H1 (cell line): ENCODE data around the gene OMP. TPM values are rescaled to one million over a fixed set of nuclear protein-coding genes. Genes with fewer than 3 reads are reported as not detected.

Experiments
- CTCF ChIA-PET: fragments of 300-600 bp; sonication (Branson Sonifier 250); formaldehyde crosslinking; loops from one replicate; lab custom pipeline; 2021; ENCODE audit not compliant: partially characterized antibody; lab: Charles Lee
- POLR2A ChIA-PET: fragments of 300-600 bp; sonication (Branson Sonifier 250); formaldehyde crosslinking; loops from one replicate; lab custom pipeline; 2021; ENCODE audit warnings: inconsistent platforms; ENCODE audit not compliant: partially characterized antibody; lab: Charles Lee
- DNase-seq, 2 experiments: peaks; one replicate each; pipeline versions ENCODE4 v3.0.0 to v3.0.0-alpha.2; 2010 to 2022; ENCODE audit warnings: low spot score in 2 of 2, low read depth in 1 of 2, mixed read lengths in 1 of 2
- FAIRE-seq: peaks from 2 replicates; lab custom pipeline; 2011; peaks lifted over from hg19 to GRCh38; lab: Jason Lieb, UNC
- H2AFZ ChIP-seq: 2 replicates; pipeline ENCODE4 v1.8.1; 2012; ENCODE audit warnings: low read length, inconsistent platforms
- H2AK5ac ChIP-seq: 2 replicates; pipeline ENCODE4 v1.6.1; 2013; ENCODE audit warnings: low read depth, low read length
- H2BK120ac ChIP-seq: replicated peaks from 2 replicates; pipeline ENCODE3; 2013; ENCODE audit warnings: low read depth, low read length, inconsistent platforms
- H2BK12ac ChIP-seq: 2 replicates; pipeline ENCODE4 v1.6.1; 2013; ENCODE audit warnings: low read depth, low read length
- H2BK15ac ChIP-seq: 2 replicates; pipeline ENCODE4 v1.6.1; 2013; ENCODE audit warnings: low read length
- H2BK20ac ChIP-seq: 2 replicates; pipeline ENCODE4 v1.6.1; 2013; ENCODE audit warnings: low read length
- H2BK5ac ChIP-seq: 2 replicates; pipeline ENCODE4 v1.6.1; 2013; ENCODE audit warnings: low read depth, low read length
- H3K14ac ChIP-seq: 2 replicates; pipeline ENCODE4 v1.6.1; 2013; ENCODE audit warnings: inconsistent platforms; ENCODE audit not compliant: insufficient read length
- H3K18ac ChIP-seq: 2 replicates; pipeline ENCODE4 v1.6.1; 2013; ENCODE audit warnings: low read length; ENCODE audit errors: extremely low read depth
- H3K23ac ChIP-seq: 2 replicates; pipeline ENCODE4 v1.6.1; 2013; ENCODE audit warnings: inconsistent platforms; ENCODE audit not compliant: insufficient read length
- H3K23me2 ChIP-seq: 2 replicates; pipeline ENCODE4 v1.6.1; 2013; ENCODE audit warnings: low read depth, low read length
- H3K27ac ChIP-seq: 2 replicates; pipeline ENCODE4 v1.6.1; 2011; ENCODE audit warnings: low read depth, low read length, inconsistent platforms
- H3K27me3 ChIP-seq, 4 experiments: replicated peaks in 1 of 4; 1 replicate in 1 of 4; 2 replicates in 3 of 4; pipeline versions ENCODE4 v1.6.1 to v1.8.1; 2011 to 2013; ENCODE audit warnings: low read length in 3 of 4, mild to moderate bottlenecking in 3 of 4, inconsistent platforms in 2 of 4, mixed read lengths in 2 of 4, moderate library complexity in 1 of 4; ENCODE audit not compliant: control insufficient read depth in 3 of 4, insufficient read depth in 3 of 4; ENCODE audit errors: extremely low read depth in 1 of 4
- H3K36me3 ChIP-seq, 4 experiments: 2 replicates each; pipeline versions ENCODE4 v1.6.1 to v1.8.1; 2011 to 2013; ENCODE audit warnings: mild to moderate bottlenecking in 4 of 4, low read length in 3 of 4, moderate library complexity in 2 of 4, control low read depth in 1 of 4, inconsistent platforms in 1 of 4; ENCODE audit not compliant: insufficient read depth in 4 of 4, control insufficient read depth in 2 of 4
- H3K4ac ChIP-seq: replicated peaks from 2 replicates; pipeline ENCODE3; 2013; ENCODE audit warnings: low read length, low read depth, mixed read lengths, inconsistent platforms; ENCODE audit not compliant: insufficient read length
- H3K4me1 ChIP-seq, 4 experiments: replicated peaks in 1 of 4; 1 replicate in 1 of 4; 2 replicates in 3 of 4; pipeline versions ENCODE4 v1.6.1 to v1.8.1; 2011 to 2013; ENCODE audit warnings: low read length in 3 of 4, inconsistent platforms in 2 of 4, mixed read lengths in 1 of 4; ENCODE audit not compliant: insufficient read depth in 4 of 4, control insufficient read depth in 3 of 4
- H3K4me2 ChIP-seq, 2 experiments: 2 replicates each; pipeline versions ENCODE4 v1.6.1 to v1.8.1; 2011 to 2013; ENCODE audit warnings: low read depth in 2 of 2, low read length in 2 of 2, control low read depth in 1 of 2, inconsistent platforms in 1 of 2, mild to moderate bottlenecking in 1 of 2; ENCODE audit not compliant: insufficient read depth in 1 of 2
- H3K4me3 ChIP-seq, 4 experiments: fragments of 200-600, 300-600 bp in 1 of 4; sonication (generic), shearing (Covaris generic), sonication (Bioruptor Twin) in 1 of 4; 2 replicates each; pipeline versions ENCODE4 v1.5.1 to v1.8.1; 2011 to 2016; ENCODE audit warnings: low read length in 4 of 4, low read depth in 3 of 4, control low read depth in 2 of 4, inconsistent platforms in 2 of 4, mild to moderate bottlenecking in 2 of 4, mixed read lengths in 1 of 4, moderate library complexity in 1 of 4; ENCODE audit not compliant: insufficient read depth in 2 of 4; ENCODE audit errors: extremely low read depth in 1 of 4
- H3K56ac ChIP-seq: replicated peaks from 2 replicates; pipeline ENCODE3; 2013; ENCODE audit warnings: low read depth, mild to moderate bottlenecking, mixed read lengths, low read length, inconsistent platforms; ENCODE audit not compliant: insufficient read length
- H3K79me1 ChIP-seq: 2 replicates; pipeline ENCODE4 v1.6.1; 2013; ENCODE audit warnings: low read depth, low read length, control low read depth
- H3K79me2 ChIP-seq, 2 experiments: 2 replicates each; pipeline versions ENCODE4 v1.6.1 to v1.8.1; 2012 to 2013; ENCODE audit warnings: low read length in 2 of 2, mild to moderate bottlenecking in 2 of 2, inconsistent platforms in 1 of 2; ENCODE audit not compliant: insufficient read depth in 2 of 2, control insufficient read depth in 1 of 2
- H3K9ac ChIP-seq, 4 experiments: replicated peaks in 1 of 4; 1 replicate in 1 of 4; 2 replicates in 3 of 4; pipeline versions ENCODE4 v1.6.1 to v1.8.1; 2011 to 2013; ENCODE audit warnings: low read depth in 3 of 4, low read length in 3 of 4, control low read depth in 2 of 4, mild to moderate bottlenecking in 2 of 4, moderate library complexity in 2 of 4, inconsistent platforms in 1 of 4; ENCODE audit errors: extremely low read depth in 1 of 4
- H3K9me3 ChIP-seq, 2 experiments: 2 replicates each; pipeline versions ENCODE4 v1.6.1 to v1.8.1; 2012 to 2013; ENCODE audit warnings: mild to moderate bottlenecking in 2 of 2, moderate library complexity in 2 of 2, control low read depth in 1 of 2, inconsistent platforms in 1 of 2, low read depth in 1 of 2, low read length in 1 of 2, mixed read lengths in 1 of 2; ENCODE audit not compliant: insufficient read depth in 2 of 2
- H4K20me1 ChIP-seq, 2 experiments: replicated peaks in 1 of 2; 2 replicates each; pipeline versions ENCODE3 to v1.8.1; 2011 to 2013; ENCODE audit warnings: inconsistent platforms in 2 of 2, low read length in 2 of 2, mild to moderate bottlenecking in 1 of 2; ENCODE audit not compliant: insufficient read depth in 2 of 2, control insufficient read depth in 1 of 2
- H4K5ac ChIP-seq: 2 replicates; pipeline ENCODE4 v1.6.1; 2013; ENCODE audit warnings: low read length, low read depth, mixed read lengths, inconsistent platforms; ENCODE audit not compliant: insufficient read length
- H4K8ac ChIP-seq: 2 replicates; pipeline ENCODE4 v1.8.0; 2013; ENCODE audit warnings: mild to moderate bottlenecking, moderate library complexity, low read length, inconsistent platforms; ENCODE audit not compliant: insufficient read depth; ENCODE audit errors: extremely low read depth
- H4K91ac ChIP-seq: replicated peaks from 2 replicates; pipeline ENCODE3; 2013; ENCODE audit warnings: low read length, mixed read lengths, inconsistent platforms; ENCODE audit not compliant: insufficient read length
- CBX8 ChIP-seq: fragments of 300-800, 300-1000 bp; sonication (generic); IDR thresholded peaks from 2 replicates; pipeline ENCODE4 v1.7.1; 2016; ENCODE audit warnings: low read depth, low read length, borderline replicate concordance
- CHD2 ChIP-seq: IDR thresholded peaks from 2 replicates; pipeline ENCODE4 v1.6.1; 2012; ENCODE audit warnings: low read length, improper control_type of control experiment
- CTBP2 ChIP-seq: IDR thresholded peaks from 2 replicates; pipeline ENCODE4 v1.7.0; 2011; ENCODE audit warnings: borderline replicate concordance, mild to moderate bottlenecking, moderate library complexity, mixed read lengths, low read length; ENCODE audit not compliant: insufficient read depth, insufficient read length
- FOSL1 ChIP-seq: IDR thresholded peaks from 2 replicates; pipeline ENCODE4 v1.6.1; 2011; ENCODE audit warnings: mild to moderate bottlenecking, low read depth, low read length, moderate library complexity; ENCODE audit not compliant: insufficient read depth
- JUND ChIP-seq: IDR thresholded peaks from 2 replicates; pipeline ENCODE4 v1.6.1; 2011; ENCODE audit warnings: mild to moderate bottlenecking, improper control_type of control experiment, low read length
- KDM4A ChIP-seq: IDR thresholded peaks from one replicate; pipeline ENCODE4 v1.7.1; 2012; ENCODE audit warnings: low read depth, mild to moderate bottlenecking, moderate library complexity, low read length, inconsistent platforms; ENCODE audit not compliant: severe bottlenecking
- NANOG ChIP-seq: IDR thresholded peaks from 2 replicates; pipeline ENCODE4 v1.6.1; 2011; ENCODE audit warnings: low read length, low read depth, mild to moderate bottlenecking, inconsistent platforms; ENCODE audit not compliant: insufficient read depth, poor library complexity, severe bottlenecking
- NRF1 ChIP-seq: IDR thresholded peaks from 2 replicates; pipeline ENCODE4 v1.6.1; 2011; ENCODE audit warnings: mild to moderate bottlenecking, low read depth, low read length, improper control_type of control experiment
- POU5F1 ChIP-seq: IDR thresholded peaks from 2 replicates; pipeline ENCODE4 v1.6.1; 2011; ENCODE audit warnings: low read depth, mild to moderate bottlenecking, low read length, moderate library complexity
- RXRA ChIP-seq: IDR thresholded peaks from 2 replicates; pipeline ENCODE4 v1.6.1; 2011; ENCODE audit warnings: low read depth, mild to moderate bottlenecking, low read length, moderate library complexity; ENCODE audit not compliant: insufficient read depth
- SIX5 ChIP-seq: IDR thresholded peaks from 2 replicates; pipeline ENCODE4 v1.6.1; 2011; ENCODE audit warnings: mild to moderate bottlenecking, low read depth, low read length
- SRF ChIP-seq: IDR thresholded peaks from 2 replicates; pipeline ENCODE4 v1.6.1; 2011; ENCODE audit warnings: mild to moderate bottlenecking, low read depth, low read length, moderate library complexity
- TBP ChIP-seq: IDR thresholded peaks from 2 replicates; pipeline ENCODE4 v1.6.1; 2011; ENCODE audit warnings: low read depth, low read length, improper control_type of control experiment
- WGBS, 2 experiments: shearing (Covaris generic) in 1 of 2; methylation state at CpG; one replicate each; pipeline versions ENCODE4 v1.1.6 to v1.1.7; 2013 to 2015; ENCODE audit warnings: low lambda C conversion rate in 2 of 2, mixed read lengths in 2 of 2, inconsistent platforms in 1 of 2, low coverage in 1 of 2, missing lambda C conversion rate in 1 of 2; ENCODE audit not compliant: insufficient replicate concordance in 2 of 2, insufficient coverage in 1 of 2, insufficient read length in 1 of 2; ENCODE audit errors: extremely low coverage in 1 of 2, missing lambda C conversion rate in 1 of 2; 5-methylcytosine and 5-hydroxymethylcytosine counted together
- polyA plus RNA-seq, 7 experiments: library from polyadenylated mRNA; depleted of rRNA in 3 of 7; stranded (reverse) in 5 of 7; unstranded in 2 of 7; fragments of >200 nt in 5 of 7; fragments of 200-250 nt in 2 of 7; gene quantifications; 1 replicate in 5 of 7; 2 replicates in 1 of 7; 4 replicates in 1 of 7; pipeline versions ENCODE4 v1.2.1 to v1.2.3, GENCODE V29; 2011 to 2013; ENCODE audit warnings: missing spikeins in 2 of 7, mixed read lengths in 2 of 7
- total RNA-seq: library from RNA; stranded (reverse); fragmentation: NEBNext Ultra II Directional; extraction: Animal tissue kit (Norgen Biotek cat#: 25700); gene quantifications from 2 replicates; pipeline ENCODE4 v1.2.1, GENCODE V29; 2021
- TF ChIP-seq, protein P1 (sequence below): IDR thresholded peaks from 2 replicates; pipeline ENCODE4 v1.6.1; 2012; ENCODE audit warnings: inconsistent platforms

The OMP gene
- total and polyA plus RNA-seq, 2 of the 8 experiments (the other 6 are each of a cell fraction or from before 2014, with no cell fraction given): not detected

DNA sequence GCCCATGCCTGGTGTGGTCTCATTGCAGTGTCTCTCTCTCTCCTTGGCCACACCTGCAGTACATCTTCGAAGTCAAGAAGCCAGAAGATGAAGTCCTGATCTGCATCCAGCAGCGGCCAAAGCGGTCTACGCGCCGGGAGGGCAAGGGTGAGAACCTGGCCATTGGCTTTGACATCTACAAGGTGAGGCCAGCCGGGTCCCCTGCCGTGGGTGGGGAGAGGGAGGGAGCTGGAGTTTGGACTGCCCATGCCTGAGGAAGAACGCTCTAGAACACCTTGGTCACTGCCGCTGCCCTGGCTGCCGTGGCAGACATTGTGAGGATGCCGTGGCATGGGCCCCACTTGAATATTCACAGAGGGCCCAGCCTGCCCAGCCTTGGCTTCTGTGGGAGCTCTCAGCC, 16.3 kb downstream of the OMP start:
- Histone ChIP-seq H3K79me1 (no peaks in the 10 kb centered on the region), H4K20me1 (no peaks in the 10 kb centered on the region), H3K27ac (no peak overlapping the region), H3K56ac (no peak overlapping the region), H2BK20ac (no peak overlapping the region), H4K8ac (no peak overlapping the region), H3K4me1 (no peaks in the 10 kb centered on the region), H2AK5ac (no peak overlapping the region), H3K4me2 (no peak overlapping the region), H2BK12ac (no peak overlapping the region; the same call in 1 of the 2 replicates), H3K9ac (no peak overlapping the region), H3K4ac (no peak overlapping the region), H4K5ac (no peak overlapping the region), H3K9me3 (no peaks in the 10 kb centered on the region), H3K23me2 (no peaks in the 10 kb centered on the region), H4K91ac (no peak overlapping the region), H2BK120ac (no peak overlapping the region), H3K36me3 (no peaks in the 10 kb centered on the region; a peak in 1 of 8 replicates), H3K27me3 (no peaks in the 10 kb centered on the region), H2BK5ac (no peak overlapping the region), H3K14ac (no peak overlapping the region), H3K4me3 (no peak overlapping the region), H2AFZ (no peak overlapping the region), H2BK15ac (no peak overlapping the region), H3K79me2 (no peaks in the 10 kb centered on the region), H3K18ac (no peak overlapping the region), H3K23ac (no peak overlapping the region)
- 94% methylated on average over 9 of the region's 12 CpGs; no CpG with 5 or more reads in 1 of the 2 experiments for WGBS, 2 experiments
- FAIRE-seq: no peak
- DNase-seq: no peak
- ChIA-PET CTCF (interaction anchor here (0.6 to 11.7 kb wide), 6 partner anchors 8 to 69 kb away, joined by 3 to 170 read pairs (median 22); partner anchors contain the start of genes MYO7A and OMP), POLR2A (no interaction called here)
- no peak for TF ChIP-seq CBX8
- no peak for TF ChIP-seq TBP
- TF ChIP-seq JUND: no peak
- no peak for TF ChIP-seq SRF
- TF ChIP-seq NRF1: no peak
- no peak for TF ChIP-seq CTBP2
- no peak for TF ChIP-seq CHD2
- TF ChIP-seq NANOG: no peak
- no peak for TF ChIP-seq FOSL1
- TF ChIP-seq POU5F1: no peak
- TF ChIP-seq, protein P1, sequence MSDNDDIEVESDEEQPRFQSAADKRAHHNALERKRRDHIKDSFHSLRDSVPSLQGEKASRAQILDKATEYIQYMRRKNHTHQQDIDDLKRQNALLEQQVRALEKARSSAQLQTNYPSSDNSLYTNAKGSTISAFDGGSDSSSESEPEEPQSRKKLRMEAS: no peak
- TF ChIP-seq SIX5: no peak
- no peak for TF ChIP-seq RXRA
- TF ChIP-seq KDM4A: no peak
